DMS 273 (cell line): Measurements from ENCODE around the gene WNK3.

Source experiments
- DNase-seq: peaks from one replicate; lab custom pipeline; 2025; ENCODE audit not compliant: unreplicated experiment; lab: John Stamatoyannopoulos, UW

The WNK3 gene

DNA sequence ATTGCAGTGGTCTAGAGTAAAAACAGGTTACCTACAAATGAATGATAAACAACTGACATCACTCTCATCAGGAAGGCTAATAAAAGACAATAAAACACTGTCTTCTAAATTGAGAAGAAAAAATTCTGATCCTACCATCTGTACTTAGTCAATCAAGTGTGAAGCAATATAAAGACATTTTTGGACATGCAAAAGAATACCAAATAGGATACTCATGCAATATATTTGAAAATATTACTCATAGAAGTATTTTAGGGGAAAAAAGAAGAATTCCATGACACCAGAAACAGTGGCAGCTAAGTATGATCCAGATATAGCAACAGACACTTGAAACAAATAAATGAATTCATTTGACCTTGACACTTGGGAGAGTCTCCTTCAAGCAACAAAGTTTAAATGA lies 111.0 kb downstream of the WNK3 start:
- no peak for DNase-seq

GRCh38 chrX:54238588-54238987 lies 119.3 kb downstream of the WNK3 start:
- no peak for DNase-seq

- DNase-seq: no peak
These were observed 120.8 kb downstream of the WNK3 start for GRCh38 chrX:54237014-54237413.

- DNase-seq: no peak
These were observed 127.3 kb downstream of the WNK3 start for GRCh38 chrX:54230435-54231148.

DNA sequence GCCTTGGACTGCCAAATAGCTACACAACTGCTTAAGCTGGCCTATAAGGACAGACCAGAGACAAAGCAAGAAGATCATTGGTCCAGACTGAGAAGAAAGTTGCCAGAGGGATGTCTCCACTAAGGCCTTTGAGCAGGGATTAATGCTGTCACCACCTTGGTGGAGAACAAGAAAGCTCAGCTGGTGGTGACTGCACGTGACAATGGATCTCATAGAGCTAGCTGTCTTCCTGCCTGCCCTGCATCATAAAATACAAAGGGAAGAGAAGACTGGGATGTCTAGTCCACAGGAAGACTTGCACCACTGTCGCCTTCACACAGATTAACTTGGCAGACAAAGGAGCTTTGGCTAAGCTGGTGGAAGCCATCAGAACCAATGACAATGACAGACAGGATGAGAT lies 134.3 kb downstream of the WNK3 start:
- no peak for DNase-seq

GRCh38 chrX:54213603-54214002 lies 144.2 kb downstream of the WNK3 start:
- DNase-seq: no peak

DNA sequence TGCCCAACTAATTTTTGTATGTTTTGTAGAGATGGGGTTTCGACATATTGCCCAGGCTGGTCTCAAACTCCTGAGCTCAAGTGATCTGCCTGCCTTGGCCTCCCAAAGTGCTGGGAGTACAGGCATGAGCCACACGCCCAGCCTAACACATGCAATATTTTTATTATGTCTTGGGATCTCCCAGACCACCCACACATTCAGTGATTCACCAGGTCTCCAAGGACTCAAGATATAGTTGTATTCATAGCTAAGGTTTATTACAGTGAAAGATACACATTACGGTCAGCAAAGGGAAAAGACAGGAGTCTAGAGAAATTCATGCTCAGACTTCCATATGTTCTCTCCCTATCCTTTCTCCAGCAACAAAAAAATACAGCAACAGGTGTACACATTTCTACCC lies 149.3 kb downstream of the WNK3 start:
- DNase-seq: no peak

DNA sequence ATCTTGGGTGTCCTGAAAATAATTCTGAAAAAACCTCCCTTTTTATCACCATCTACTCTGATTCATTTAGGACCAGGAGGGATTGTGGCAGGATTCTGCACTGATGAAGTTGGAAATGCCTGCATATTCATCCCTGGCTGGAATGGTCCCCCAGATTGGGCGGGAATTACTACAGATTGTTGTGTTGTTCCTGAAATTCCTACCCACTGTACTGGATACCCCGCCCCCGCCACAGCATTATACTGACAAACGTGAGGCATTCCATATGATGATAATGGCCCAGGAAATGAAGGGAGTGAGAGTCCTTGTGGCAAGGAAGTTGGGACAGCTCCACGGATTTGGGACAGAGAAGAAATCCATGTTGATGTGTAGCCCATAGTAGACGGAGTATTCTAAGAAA lies 159.6 kb downstream of the WNK3 start:
- no peak for DNase-seq

GRCh38 chrX:54194982-54195588 lies 162.8 kb downstream of the WNK3 start:
- DNase-seq: no peak

- DNase-seq: no peak
These were observed 164.6 kb downstream of the WNK3 start for GRCh38 chrX:54193085-54193821.

- DNase-seq: no peak
These were observed 173.4 kb downstream of the WNK3 start for GRCh38 chrX:54184474-54184873.

GRCh38 chrX:54182864-54183613 lies 174.8 kb downstream of the WNK3 start, which contains the start of gene FAM120C:
Gene FAM120C (minus strand): TSS chrX:54183254. CDS start chrX:54183198, 56 bp downstream.
- peak; percentile 92 for DNase-seq

- DNase-seq: peak; percentile 66
These were observed 175.5 kb downstream of the WNK3 start for GRCh38 chrX:54182194-54182863.

GRCh38 chrX:54181202-54181953 lies 176.5 kb downstream of the WNK3 start:
- DNase-seq: peak; percentile 76

DNA sequence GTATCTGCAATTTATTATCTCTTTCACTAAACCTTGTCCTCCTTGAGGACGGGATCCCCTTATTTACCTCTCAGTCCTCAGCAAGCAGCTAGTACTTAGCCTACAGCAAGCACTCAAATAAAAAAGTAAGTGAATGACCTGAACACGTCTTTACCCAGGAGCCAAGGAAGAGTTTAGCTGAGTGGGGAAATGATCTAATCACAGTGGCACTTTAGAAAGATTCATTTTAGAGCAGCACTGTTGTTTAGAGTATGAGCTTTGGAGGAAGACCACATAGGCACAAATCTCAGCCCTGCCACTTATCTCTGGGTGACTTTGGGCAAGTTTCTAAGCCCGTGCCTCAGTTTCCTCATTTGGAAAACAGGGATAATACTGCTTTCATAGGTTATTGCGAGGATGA lies 177.4 kb downstream of the WNK3 start:
- no peak for DNase-seq

GRCh38 chrX:54178100-54178940 lies 179.5 kb downstream of the WNK3 start:
- DNase-seq: no peak

DNA sequence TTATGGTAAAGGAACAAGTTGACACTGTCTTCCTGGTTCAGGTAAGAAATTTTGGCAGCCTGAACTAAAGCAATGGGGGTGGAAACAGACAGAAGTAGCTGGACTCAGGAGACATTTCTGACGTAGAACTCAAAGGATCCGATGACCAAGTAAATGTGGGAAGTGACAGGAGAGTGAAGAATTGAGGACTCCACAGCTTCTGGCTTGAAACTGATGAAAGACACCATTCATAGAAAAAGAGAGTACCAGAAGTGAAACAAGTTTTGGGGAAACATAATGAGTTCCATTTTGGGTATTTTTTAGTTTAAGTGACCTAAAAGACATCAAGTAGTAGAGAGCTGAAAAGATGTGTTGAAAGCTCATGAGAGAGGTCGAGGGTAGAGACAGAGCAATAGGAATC lies 180.5 kb downstream of the WNK3 start:
- no peak for DNase-seq

DNA sequence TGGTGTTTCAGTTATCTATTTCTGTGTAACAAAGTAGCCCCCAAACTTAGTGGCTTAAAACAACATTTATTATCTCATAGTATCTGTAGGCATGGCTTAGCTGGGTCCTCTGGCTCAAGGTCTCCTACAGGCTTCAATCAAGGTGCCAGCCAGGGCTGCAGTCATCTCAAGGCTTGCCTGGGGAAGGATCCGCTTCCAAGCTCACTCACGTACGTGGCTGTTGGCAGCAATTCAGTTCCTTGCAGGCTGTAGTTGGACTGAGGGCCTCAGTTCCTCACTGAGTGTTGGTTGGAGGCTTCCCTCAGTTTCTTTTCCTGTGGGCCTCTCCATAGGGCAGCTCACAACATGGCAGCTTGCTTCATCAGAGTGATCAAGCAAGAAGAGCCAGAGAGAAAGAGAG lies 184.1 kb downstream of the WNK3 start:
- no peak for DNase-seq

DNA sequence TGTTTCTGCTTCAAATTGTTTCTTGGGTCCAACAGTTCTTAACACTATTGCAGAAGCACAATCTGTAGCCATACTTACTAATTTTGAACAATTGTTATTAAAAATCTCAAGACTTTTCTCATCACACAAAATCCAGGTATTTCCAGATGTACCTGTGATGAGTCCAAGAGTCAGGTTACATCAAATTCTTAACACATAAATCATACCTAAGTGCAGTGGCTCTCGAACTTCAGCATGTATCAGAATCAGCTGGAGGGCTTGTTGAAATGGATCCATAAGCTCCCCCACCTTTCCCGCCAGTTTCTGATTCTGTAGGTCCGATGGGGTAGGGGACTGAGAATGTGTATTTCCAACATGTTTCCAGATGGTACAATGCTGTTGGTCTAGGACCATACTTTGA lies 185.4 kb downstream of the WNK3 start:
- DNase-seq: no peak
